DND-41 (cell line): Measurements from ENCODE around the gene VIM.

Source experiments
- CTCF ChIP-seq: IDR thresholded peaks from 2 replicates; pipeline ENCODE4 v1.5.1; 2012; ENCODE audit warnings: borderline replicate concordance, low read length, moderate library complexity, mild to moderate bottlenecking; ENCODE audit not compliant: poor library complexity, severe bottlenecking; ENCODE audit errors: extremely low read depth
- EZH2 ChIP-seq: IDR thresholded peaks from 3 replicates; pipeline ENCODE4 v1.6.1; 2012; ENCODE audit warnings: borderline replicate concordance, low read depth, mild to moderate bottlenecking, moderate library complexity, low read length, inconsistent platforms; ENCODE audit not compliant: severe bottlenecking

- TF ChIP-seq CTCF, result no peak
- no peak for TF ChIP-seq EZH2
Observed at GRCh38 chr10:17206210-17206709, 21.8 kb upstream of the VIM start.
